ENCODE measurements around the gene DIPK1C.

DNA sequence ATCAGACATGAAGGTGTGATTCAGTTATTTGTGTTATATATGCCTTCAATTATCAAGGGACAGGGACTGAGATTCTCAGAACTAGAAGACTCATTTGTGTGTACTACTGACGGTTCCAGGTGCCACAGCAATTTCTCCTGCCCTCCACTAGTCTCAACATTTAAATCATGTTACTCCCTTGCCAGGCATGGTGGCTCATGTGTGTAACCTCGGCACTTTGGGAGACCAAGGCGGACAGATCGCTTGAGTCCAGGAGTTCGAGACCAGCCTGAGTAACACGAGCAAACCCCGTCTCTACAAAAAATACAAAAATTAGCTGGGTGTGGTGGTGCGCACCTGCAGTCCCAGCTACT, 40.2 kb upstream of the DIPK1C start:
- TF ChIP-seq, protein P1, sequence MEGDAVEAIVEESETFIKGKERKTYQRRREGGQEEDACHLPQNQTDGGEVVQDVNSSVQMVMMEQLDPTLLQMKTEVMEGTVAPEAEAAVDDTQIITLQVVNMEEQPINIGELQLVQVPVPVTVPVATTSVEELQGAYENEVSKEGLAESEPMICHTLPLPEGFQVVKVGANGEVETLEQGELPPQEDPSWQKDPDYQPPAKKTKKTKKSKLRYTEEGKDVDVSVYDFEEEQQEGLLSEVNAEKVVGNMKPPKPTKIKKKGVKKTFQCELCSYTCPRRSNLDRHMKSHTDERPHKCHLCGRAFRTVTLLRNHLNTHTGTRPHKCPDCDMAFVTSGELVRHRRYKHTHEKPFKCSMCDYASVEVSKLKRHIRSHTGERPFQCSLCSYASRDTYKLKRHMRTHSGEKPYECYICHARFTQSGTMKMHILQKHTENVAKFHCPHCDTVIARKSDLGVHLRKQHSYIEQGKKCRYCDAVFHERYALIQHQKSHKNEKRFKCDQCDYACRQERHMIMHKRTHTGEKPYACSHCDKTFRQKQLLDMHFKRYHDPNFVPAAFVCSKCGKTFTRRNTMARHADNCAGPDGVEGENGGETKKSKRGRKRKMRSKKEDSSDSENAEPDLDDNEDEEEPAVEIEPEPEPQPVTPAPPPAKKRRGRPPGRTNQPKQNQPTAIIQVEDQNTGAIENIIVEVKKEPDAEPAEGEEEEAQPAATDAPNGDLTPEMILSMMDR (IDR thresholded peaks at IDR 0.05; ENCODE audit: poor library complexity), result no peak
- TF ChIP-seq EZH2 (IDR thresholded peaks at IDR 0.05; ENCODE audit: borderline replicate concordance), result no peak
- no peak for TF ChIP-seq EZH2phosphoT487 (IDR thresholded peaks at IDR 0.05; ENCODE audit: low read depth, severe bottlenecking, unreplicated experiment)

All from hepatocyte (in vitro differentiated cells).